H9 (cell line): ENCODE results near the gene GATC. TPM values are rescaled to one million over a fixed set of nuclear protein-coding genes. Genes with fewer than 3 reads are reported as not detected.

ENCODE experiments used
- DNase-seq: peaks from one replicate; pipeline ENCODE4 v3.0.0-alpha.2; 2017
- H2AFZ ChIP-seq: one replicate; pipeline ENCODE4 v1.6.1; 2013; ENCODE audit warnings: mild to moderate bottlenecking, low read length, control low read depth, moderate library complexity
- H2AK5ac ChIP-seq: 2 replicates; pipeline ENCODE4 v1.6.1; 2013; ENCODE audit warnings: low read length, control low read depth, mixed read lengths; ENCODE audit not compliant: insufficient read length
- H2BK120ac ChIP-seq: one replicate; pipeline ENCODE4 v1.6.1; 2013; ENCODE audit warnings: low read depth, mild to moderate bottlenecking, low read length, control low read depth, inconsistent platforms; ENCODE audit not compliant: poor library complexity, severe bottlenecking
- H2BK12ac ChIP-seq: 2 replicates; pipeline ENCODE4 v1.6.1; 2013; ENCODE audit warnings: low read length, control low read depth, mixed read lengths, low read depth; ENCODE audit not compliant: insufficient read length
- H2BK15ac ChIP-seq: 2 replicates; pipeline ENCODE4 v1.6.1; 2013; ENCODE audit warnings: low read depth, low read length, control low read depth
- H2BK20ac ChIP-seq: one replicate; pipeline ENCODE4 v1.6.1; 2013; ENCODE audit warnings: low read depth, mild to moderate bottlenecking, low read length, control low read depth, inconsistent platforms; ENCODE audit not compliant: poor library complexity, severe bottlenecking
- H2BK5ac ChIP-seq: 2 replicates; pipeline ENCODE4 v1.6.1; 2013; ENCODE audit warnings: low read length, control low read depth, mixed read lengths; ENCODE audit not compliant: insufficient read length
- H3K14ac ChIP-seq: 2 replicates; pipeline ENCODE4 v1.6.1; 2013; ENCODE audit warnings: low read length, control low read depth; ENCODE audit not compliant: insufficient read depth
- H3K18ac ChIP-seq: 2 replicates; pipeline ENCODE4 v1.6.1; 2013; ENCODE audit warnings: low read depth, mild to moderate bottlenecking, mixed read lengths, low read length, control low read depth; ENCODE audit not compliant: insufficient read length
- H3K23ac ChIP-seq: 2 replicates; pipeline ENCODE4 v1.6.1; 2013; ENCODE audit warnings: low read length, control low read depth, mixed read lengths, low read depth; ENCODE audit not compliant: insufficient read length
- H3K23me2 ChIP-seq: 2 replicates; pipeline ENCODE4 v1.6.1; 2013; ENCODE audit warnings: low read depth, mild to moderate bottlenecking, mixed read lengths, low read length, control low read depth; ENCODE audit not compliant: insufficient read length, poor library complexity, severe bottlenecking
- H3K27ac ChIP-seq: 2 replicates; pipeline ENCODE4 v1.5.1; 2013; ENCODE audit warnings: low read length, control low read depth, mixed read lengths, low read depth; ENCODE audit not compliant: insufficient read length
- H3K27me3 ChIP-seq: 2 replicates; pipeline ENCODE4 v1.6.1; 2013; ENCODE audit warnings: low read length, control low read depth, inconsistent platforms; ENCODE audit not compliant: insufficient read depth
- H3K4ac ChIP-seq: 2 replicates; pipeline ENCODE4 v1.6.1; 2013; ENCODE audit warnings: low read depth, mild to moderate bottlenecking, control low read depth, inconsistent platforms, low read length, moderate library complexity
- H3K4me1 ChIP-seq: 2 replicates; pipeline ENCODE4 v1.6.1; 2013; ENCODE audit warnings: low read length, control low read depth, inconsistent platforms; ENCODE audit not compliant: insufficient read depth
- H3K4me2 ChIP-seq: 2 replicates; pipeline ENCODE4 v1.6.1; 2013; ENCODE audit warnings: low read length, control low read depth, mixed read lengths; ENCODE audit not compliant: insufficient read length, insufficient read depth
- H3K56ac ChIP-seq: 2 replicates; pipeline ENCODE4 v1.6.1; 2013; ENCODE audit warnings: low read depth, mild to moderate bottlenecking, mixed read lengths, low read length, control low read depth; ENCODE audit not compliant: insufficient read length
- H3K79me1 ChIP-seq: 2 replicates; pipeline ENCODE4 v1.6.1; 2013; ENCODE audit warnings: low read depth, mild to moderate bottlenecking, moderate library complexity, low read length, control low read depth, inconsistent platforms; ENCODE audit not compliant: insufficient read depth, poor library complexity, severe bottlenecking
- H3K79me2 ChIP-seq: 2 replicates; pipeline ENCODE4 v1.6.1; 2013; ENCODE audit warnings: low read length, control low read depth, inconsistent platforms; ENCODE audit not compliant: insufficient read depth
- H3K9ac ChIP-seq: 2 replicates; pipeline ENCODE4 v1.6.1; 2013; ENCODE audit warnings: low read length, control low read depth, mixed read lengths; ENCODE audit not compliant: insufficient read length; ENCODE audit errors: extremely low read depth
- H3K9me3 ChIP-seq: one replicate; pipeline ENCODE4 v1.6.1; 2013; ENCODE audit warnings: low read depth, low read length, inconsistent platforms; ENCODE audit not compliant: control insufficient read depth
- H3T11ph ChIP-seq: one replicate; pipeline ENCODE4 v1.6.1; 2013; ENCODE audit warnings: mild to moderate bottlenecking, low read length, control low read depth, inconsistent platforms
- H4K20me1 ChIP-seq: one replicate; pipeline ENCODE4 v1.6.1; 2013; ENCODE audit not compliant: control insufficient read depth, insufficient read length, insufficient read depth
- H4K5ac ChIP-seq: 2 replicates; pipeline ENCODE4 v1.6.1; 2013; ENCODE audit warnings: low read depth, mild to moderate bottlenecking, mixed read lengths, low read length, control low read depth; ENCODE audit not compliant: insufficient read length
- H4K8ac ChIP-seq: replicated peaks from 2 replicates; pipeline ENCODE4 v1.6.1; 2013; ENCODE audit warnings: low read length, control low read depth, mixed read lengths, low read depth; ENCODE audit not compliant: insufficient read length
- H4K91ac ChIP-seq: 2 replicates; pipeline ENCODE4 v1.6.1; 2013; ENCODE audit warnings: low read depth, mild to moderate bottlenecking, moderate library complexity, mixed read lengths, low read length, control low read depth; ENCODE audit not compliant: insufficient read length
- H3K27ac Mint-ChIP-seq, 3 experiments: 2 replicates in 2 of 3; 3 replicates in 1 of 3; pipeline ENCODE4 v1.8.0; 2020 to 2021; ENCODE audit warnings: mixed read lengths in 3 of 3, mild to moderate bottlenecking in 1 of 3, moderate library complexity in 1 of 3
- H3K27me3 Mint-ChIP-seq: 2 replicates; pipeline ENCODE4 v1.8.0; 2021; ENCODE audit warnings: low read depth, mild to moderate bottlenecking, moderate library complexity, mixed read lengths
- H3K36me3 Mint-ChIP-seq, 3 experiments: 2 replicates in 2 of 3; 3 replicates in 1 of 3; pipeline ENCODE4 v1.8.0; 2020 to 2021; ENCODE audit warnings: low read depth in 3 of 3, mixed read lengths in 3 of 3; ENCODE audit not compliant: insufficient read depth in 1 of 3
- H3K4me1 Mint-ChIP-seq, 2 experiments: 2 replicates each; pipeline ENCODE4 v1.8.0; 2020; ENCODE audit warnings: mixed read lengths in 2 of 2
- H3K4me3 Mint-ChIP-seq, 2 experiments: 2 replicates in 1 of 2; 3 replicates in 1 of 2; pipeline ENCODE4 v1.8.0; 2020 to 2021; ENCODE audit warnings: mild to moderate bottlenecking in 2 of 2, mixed read lengths in 2 of 2, moderate library complexity in 1 of 2
- H3K9me3 Mint-ChIP-seq, 2 experiments: 2 replicates in 1 of 2; 3 replicates in 1 of 2; pipeline ENCODE4 v1.8.0; 2020; ENCODE audit warnings: mild to moderate bottlenecking in 2 of 2, mixed read lengths in 2 of 2, moderate library complexity in 1 of 2
- WGBS: extraction: QIAGEN DNeasy Blood & Tissue Kit; methylation state at CpG from one replicate; pipeline ENCODE4 v1.1.7; 2013; ENCODE audit warnings: missing lambda C conversion rate, low lambda C conversion rate, mixed read lengths; ENCODE audit not compliant: insufficient read length; ENCODE audit errors: extremely low coverage; 5-methylcytosine and 5-hydroxymethylcytosine counted together
- total RNA-seq: library from RNA; stranded (reverse); gene quantifications from 2 replicates; pipeline ENCODE4 v1.2.1, GENCODE V29; 2021
- TF ChIP-seq, protein P1 (sequence below): fragments of 200-600 bp; sonication (generic); conservative IDR thresholded peaks from 3 replicates; pipeline ENCODE4 v1.8.0; 2021; ENCODE audit warnings: antibody characterized with exemption, mild to moderate bottlenecking

Gene GATC
- total RNA-seq, 1 experiment from 2014 or later = 25.9 TPM

DNA sequence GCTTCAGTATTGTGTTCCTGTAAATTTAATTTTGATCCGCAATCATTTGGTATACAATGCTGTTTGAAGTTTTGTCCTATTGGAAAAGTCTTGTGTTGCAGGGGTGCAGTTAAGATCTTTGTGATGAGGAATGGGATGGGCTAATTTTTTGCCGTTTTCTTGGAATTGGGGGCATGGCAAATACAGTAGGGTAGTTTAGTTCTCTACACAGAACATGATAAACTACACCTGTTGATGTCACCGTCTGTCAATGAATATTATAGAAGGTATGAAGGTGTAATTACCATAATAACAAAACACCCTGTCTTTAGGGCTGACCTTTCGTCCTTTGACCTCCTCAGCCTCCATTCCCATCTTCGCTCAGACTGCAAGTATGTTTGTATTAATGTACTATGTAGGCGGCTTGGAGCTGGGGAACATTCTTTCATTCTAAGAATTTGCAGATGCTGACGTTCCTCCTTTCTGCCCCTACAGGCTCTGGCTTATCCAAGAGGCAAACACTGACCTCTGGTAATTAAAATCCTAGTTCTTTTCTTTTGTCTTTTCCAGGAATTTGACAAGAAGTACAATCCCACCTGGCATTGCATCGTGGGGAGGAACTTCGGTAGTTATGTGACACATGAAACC lies 51.4 kb downstream of the GATC start:
- H4K20me1 ChIP-seq = no peaks in the 10 kb centered on the region
- H2BK20ac ChIP-seq = no peak overlapping the region
- H4K8ac ChIP-seq = no peak overlapping the region
- no peak overlapping the region for H2BK5ac ChIP-seq
- H2BK15ac ChIP-seq = no peak overlapping the region
- peaks cover 14% of the 10 kb centered on the region for H3K23me2 ChIP-seq
- H3K4me3 Mint-ChIP-seq = peak overlapping the region; percentile 97 to 99
- no peaks in the 10 kb centered on the region for H3K9me3 Mint-ChIP-seq
- peaks cover 20 to 52% (median 37%) of the 10 kb centered on the region in 3 experiments; a peak in 6 of 7 replicates for H3K36me3 Mint-ChIP-seq
- no peak overlapping the region for H3T11ph ChIP-seq
- no peaks in the 10 kb centered on the region for H3K27me3 Mint-ChIP-seq
- H3K18ac ChIP-seq = no peak overlapping the region
- no peak for DNase-seq
- no peaks in the 10 kb centered on the region; the same call in 1 of the 2 replicates for H3K4me1 ChIP-seq
- H2BK120ac ChIP-seq = no peak overlapping the region
- TF ChIP-seq, protein P1, sequence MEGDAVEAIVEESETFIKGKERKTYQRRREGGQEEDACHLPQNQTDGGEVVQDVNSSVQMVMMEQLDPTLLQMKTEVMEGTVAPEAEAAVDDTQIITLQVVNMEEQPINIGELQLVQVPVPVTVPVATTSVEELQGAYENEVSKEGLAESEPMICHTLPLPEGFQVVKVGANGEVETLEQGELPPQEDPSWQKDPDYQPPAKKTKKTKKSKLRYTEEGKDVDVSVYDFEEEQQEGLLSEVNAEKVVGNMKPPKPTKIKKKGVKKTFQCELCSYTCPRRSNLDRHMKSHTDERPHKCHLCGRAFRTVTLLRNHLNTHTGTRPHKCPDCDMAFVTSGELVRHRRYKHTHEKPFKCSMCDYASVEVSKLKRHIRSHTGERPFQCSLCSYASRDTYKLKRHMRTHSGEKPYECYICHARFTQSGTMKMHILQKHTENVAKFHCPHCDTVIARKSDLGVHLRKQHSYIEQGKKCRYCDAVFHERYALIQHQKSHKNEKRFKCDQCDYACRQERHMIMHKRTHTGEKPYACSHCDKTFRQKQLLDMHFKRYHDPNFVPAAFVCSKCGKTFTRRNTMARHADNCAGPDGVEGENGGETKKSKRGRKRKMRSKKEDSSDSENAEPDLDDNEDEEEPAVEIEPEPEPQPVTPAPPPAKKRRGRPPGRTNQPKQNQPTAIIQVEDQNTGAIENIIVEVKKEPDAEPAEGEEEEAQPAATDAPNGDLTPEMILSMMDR = no peak
- H3K56ac ChIP-seq = no peak overlapping the region
- H3K79me1 ChIP-seq = peaks cover 3% of the 10 kb centered on the region
- peaks cover 10% of the 10 kb centered on the region; the same call in 1 of the 2 replicates for H3K79me2 ChIP-seq
- H3K4me1 Mint-ChIP-seq = peaks cover 26 to 30% of the 10 kb centered on the region in 2 experiments
- no CpG with 5 or more reads among the region's 9 CpGs for WGBS
- no peak overlapping the region for H4K5ac ChIP-seq
- no peak overlapping the region for H3K23ac ChIP-seq
- H2AK5ac ChIP-seq = no peak overlapping the region
- no peak overlapping the region for H3K14ac ChIP-seq
- H2AFZ ChIP-seq = no peak overlapping the region
- H3K4ac ChIP-seq = no peak overlapping the region
- no peaks in the 10 kb centered on the region for H3K27me3 ChIP-seq
- H3K9ac ChIP-seq = peak overlapping the region; percentile 72
- no peak overlapping the region for H3K27ac ChIP-seq
- no peak overlapping the region for H2BK12ac ChIP-seq
- peak overlapping the region in 1 of 3 experiments; percentile 80; a peak in 2 of 7 replicates for H3K27ac Mint-ChIP-seq
- peak overlapping the region; percentile 100 for H3K4me2 ChIP-seq
- H4K91ac ChIP-seq = no peak overlapping the region
- no peaks in the 10 kb centered on the region for H3K9me3 ChIP-seq
